Activated B cell treated with CpG ODN at 0.5 μM for 24 hours (primary cell): ENCODE data around the gene EYS. TPM values are rescaled to one million over a fixed set of nuclear protein-coding genes. Genes with fewer than 3 reads are reported as not detected.

Experiments
- ATAC-seq: fragments of 200-7000 bp; cut with Tn5 transposase; one replicate; pipeline ENCODE4 v1.10.0; 2021; ENCODE audit warnings: low read depth, mild to moderate bottlenecking, moderate library complexity
- CTCF ChIA-PET: fragments of 350-600 bp; sonication (Branson Sonifier 250); formaldehyde crosslinking; loops from one replicate; lab custom pipeline; 2021; ENCODE audit warnings: antibody characterized with exemption; lab: Charles Lee
- POLR2A ChIA-PET: fragments of 350-600 bp; sonication (Branson Sonifier 250); formaldehyde crosslinking; loops from one replicate; lab custom pipeline; 2021; ENCODE audit warnings: antibody characterized with exemption; lab: Charles Lee
- DNase-seq: peaks from one replicate; pipeline ENCODE4 v3.0.0; 2022
- H3K27ac Mint-ChIP-seq: one replicate; pipeline ENCODE4 v1.8.0; 2020; ENCODE audit warnings: mixed read lengths
- H3K27me3 Mint-ChIP-seq: one replicate; pipeline ENCODE4 v1.8.0; 2021; ENCODE audit warnings: mixed read lengths
- H3K36me3 Mint-ChIP-seq: one replicate; pipeline ENCODE4 v1.8.0; 2021; ENCODE audit warnings: low read depth, mixed read lengths
- H3K4me1 Mint-ChIP-seq: one replicate; pipeline ENCODE4 v1.8.0; 2021; ENCODE audit warnings: mixed read lengths
- H3K4me3 Mint-ChIP-seq: one replicate; pipeline ENCODE4 v1.8.0; 2020; ENCODE audit warnings: mild to moderate bottlenecking, mixed read lengths
- H3K9me3 Mint-ChIP-seq: one replicate; pipeline ENCODE4 v1.8.0; 2020; ENCODE audit warnings: mixed read lengths
- CTCF ChIP-seq: fragments of 200-600 bp; IDR thresholded peaks from one replicate; pipeline ENCODE4 v1.8.0; 2022; ENCODE audit warnings: antibody characterized with exemption, mild to moderate bottlenecking
- intact Hi-C: fragments of 100-400 bp; cut with micrococcal nuclease; formaldehyde crosslinking; loops from one replicate; pipeline ENCODE4 v1.15.1; 2024
- total RNA-seq: library from RNA; stranded (reverse); gene quantifications from 2 replicates; pipeline ENCODE4 v1.2.3, GENCODE V29; 2022

EYS gene
- total RNA-seq, 1 donor from 2014 or later, result not detected

GRCh38 chr6:63816401-63816981, 1890.5 kb downstream of the EYS start:
- H3K27ac Mint-ChIP-seq, result no peak overlapping the region
- no peak for TF ChIP-seq CTCF
- intact Hi-C loops, result no loop called here
- ChIA-PET CTCF (interaction anchor here (1.1 kb wide), 1 partner anchor 14 kb away, joined by 3 read pairs; no protein-coding TSS in a partner anchor), POLR2A (interaction anchor here (0.6 kb wide), 1 partner anchor 342 kb away, joined by 7 read pairs; no protein-coding TSS in a partner anchor)
- ATAC-seq, result no peak
- no peaks in the 10 kb centered on the region for H3K9me3 Mint-ChIP-seq
- DNase-seq, result no peak
- no peaks in the 10 kb centered on the region for H3K4me1 Mint-ChIP-seq
- H3K27me3 Mint-ChIP-seq, result peaks cover 3% of the 10 kb centered on the region
- no peaks in the 10 kb centered on the region for H3K36me3 Mint-ChIP-seq
- H3K4me3 Mint-ChIP-seq, result no peak overlapping the region

GRCh38 chr6:63814459-63814858, 1892.6 kb downstream of the EYS start:
- Mint-ChIP-seq H3K4me3 (no peak overlapping the region), H3K9me3 (no peaks in the 10 kb centered on the region), H3K27ac (no peak overlapping the region), H3K36me3 (no peaks in the 10 kb centered on the region), H3K27me3 (peaks cover 2% of the 10 kb centered on the region), H3K4me1 (no peaks in the 10 kb centered on the region)
- POLR2A ChIA-PET, result no interaction called here
- no peak for TF ChIP-seq CTCF
- no peak for DNase-seq
- intact Hi-C loops, result no loop called here
- CTCF ChIA-PET, result no interaction called here
- no peak for ATAC-seq

GRCh38 chr6:63813566-63814120, 1893.4 kb downstream of the EYS start:
- Mint-ChIP-seq H3K4me1 (no peaks in the 10 kb centered on the region), H3K4me3 (no peak overlapping the region), H3K36me3 (no peaks in the 10 kb centered on the region), H3K27me3 (peaks cover 2% of the 10 kb centered on the region), H3K27ac (no peak overlapping the region), H3K9me3 (no peaks in the 10 kb centered on the region)
- no peak for TF ChIP-seq CTCF
- ATAC-seq (no peak), DNase-seq (no peak)
- intact Hi-C loops, result no loop called here
- ChIA-PET POLR2A (no interaction called here), CTCF (no interaction called here)

GRCh38 chr6:63808576-63808975, 1898.5 kb downstream of the EYS start:
- DNase-seq (no peak), ATAC-seq (no peak)
- Mint-ChIP-seq H3K36me3 (no peaks in the 10 kb centered on the region), H3K4me3 (no peak overlapping the region), H3K9me3 (no peaks in the 10 kb centered on the region), H3K27me3 (peaks cover 2% of the 10 kb centered on the region), H3K4me1 (no peaks in the 10 kb centered on the region), H3K27ac (no peak overlapping the region)
- intact Hi-C loops, result no loop called here
- POLR2A ChIA-PET, result no interaction called here
- CTCF ChIA-PET, result no interaction called here
- no peak for TF ChIP-seq CTCF

GRCh38 chr6:63807056-63807455, 1900.0 kb downstream of the EYS start:
- intact Hi-C loops, result no loop called here
- DNase-seq, result no peak
- Mint-ChIP-seq H3K4me1 (no peaks in the 10 kb centered on the region), H3K4me3 (no peak overlapping the region), H3K36me3 (no peaks in the 10 kb centered on the region), H3K9me3 (no peaks in the 10 kb centered on the region), H3K27me3 (peaks cover 2% of the 10 kb centered on the region), H3K27ac (no peak overlapping the region)
- no peak for ATAC-seq
- POLR2A ChIA-PET, result no interaction called here
- TF ChIP-seq CTCF, result no peak
- CTCF ChIA-PET, result no interaction called here
